Pulmonary artery endothelial cell (primary cell): Measurements from ENCODE around the gene PDYN. TPM values are rescaled to one million over a fixed set of nuclear protein-coding genes. Genes with fewer than 3 reads are reported as not detected.

Experiments used
- DNase-seq: peaks from one replicate; pipeline ENCODE4 v3.0.0-alpha.2; 2011; ENCODE audit warnings: low read depth, low spot score
- total RNA-seq: library from RNA; depleted of rRNA; stranded (reverse); fragments of >200 nt; gene quantifications from 2 replicates; pipeline ENCODE4 v1.2.3, GENCODE V29; 2014

Gene PDYN
- total RNA-seq, 1 donor from 2014 or later: not detected

DNA sequence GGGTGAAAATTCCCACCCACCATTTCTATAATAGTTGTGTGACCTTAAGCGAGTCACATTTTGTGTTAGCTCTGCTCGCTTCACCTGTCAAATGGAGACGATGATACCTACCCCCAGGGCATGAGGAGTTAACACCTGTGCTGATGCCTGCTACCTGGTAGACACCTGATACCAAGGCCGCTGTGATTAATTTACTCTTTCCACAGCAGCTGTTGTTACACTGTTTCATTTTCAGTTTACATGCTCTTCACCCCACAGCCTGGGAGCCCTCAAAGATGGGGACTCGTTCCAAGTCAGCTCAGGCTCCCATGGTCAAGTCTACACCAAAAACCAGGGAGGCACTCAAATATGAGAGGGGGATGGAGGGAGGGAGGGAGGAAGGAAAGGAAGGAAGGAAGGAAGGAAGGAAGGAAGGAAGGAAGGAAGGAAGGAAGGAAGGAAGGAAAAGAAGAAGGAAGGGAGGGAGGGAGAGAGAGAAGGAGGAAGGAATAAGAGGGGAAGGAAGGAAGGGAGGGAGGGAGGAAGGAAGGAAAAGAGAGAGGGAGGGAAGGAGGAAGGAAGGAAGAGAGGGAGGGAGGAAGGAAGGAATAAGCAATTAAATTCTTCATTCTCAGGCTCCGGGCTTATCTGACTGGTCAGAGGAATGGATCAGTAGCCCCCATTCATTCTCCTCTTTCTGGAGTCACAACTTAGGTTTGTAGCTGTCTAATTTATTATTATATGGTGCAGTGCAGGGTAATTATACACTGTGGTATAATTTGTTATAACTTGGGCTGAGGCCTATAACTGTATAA lies 40.9 kb downstream of the PDYN start:
- DNase-seq: no peak

GRCh38 chr20:1951436-1952115 lies 42.3 kb downstream of the PDYN start:
- no peak for DNase-seq

DNA sequence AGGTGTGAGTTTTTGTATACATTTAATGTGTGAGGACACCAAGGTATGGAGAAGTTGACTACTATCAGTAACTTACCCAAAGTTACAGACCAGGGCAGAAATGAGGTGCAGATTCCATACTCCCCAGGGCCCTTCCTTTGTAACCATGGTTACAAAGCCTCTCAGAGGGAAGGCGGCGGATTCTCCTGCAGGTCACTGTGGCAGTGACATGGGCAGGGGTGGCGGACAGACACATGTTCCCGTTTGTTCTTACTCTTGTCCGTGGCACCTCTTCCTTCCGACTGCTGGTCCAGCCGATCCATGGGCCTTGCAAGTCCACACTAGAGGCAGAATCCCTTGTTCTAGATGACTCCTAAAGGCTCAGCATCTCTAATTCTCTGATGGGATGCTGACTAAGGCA lies 43.0 kb downstream of the PDYN start:
- no peak for DNase-seq

- no peak for DNase-seq
Observed at GRCh38 chr20:1949347-1950100, 44.3 kb downstream of the PDYN start.

DNA sequence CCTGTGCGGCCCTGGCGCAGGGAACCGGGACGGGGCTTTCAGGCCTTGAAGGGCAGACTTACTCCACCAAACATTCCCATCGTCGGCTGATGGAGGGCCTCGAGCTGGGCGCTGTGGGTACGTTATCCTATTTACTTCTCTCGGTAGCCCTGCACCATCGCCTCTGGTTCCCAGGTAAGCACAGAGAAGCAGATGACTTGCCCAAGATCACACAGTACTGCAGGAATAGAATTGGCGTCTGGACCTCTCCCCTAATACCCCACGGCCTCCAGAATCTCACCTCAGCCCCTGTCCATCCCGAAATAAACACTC lies 46.4 kb downstream of the PDYN start:
- no peak for DNase-seq

GRCh38 chr20:1946762-1947534 lies 46.9 kb downstream of the PDYN start:
- DNase-seq: no peak

DNA sequence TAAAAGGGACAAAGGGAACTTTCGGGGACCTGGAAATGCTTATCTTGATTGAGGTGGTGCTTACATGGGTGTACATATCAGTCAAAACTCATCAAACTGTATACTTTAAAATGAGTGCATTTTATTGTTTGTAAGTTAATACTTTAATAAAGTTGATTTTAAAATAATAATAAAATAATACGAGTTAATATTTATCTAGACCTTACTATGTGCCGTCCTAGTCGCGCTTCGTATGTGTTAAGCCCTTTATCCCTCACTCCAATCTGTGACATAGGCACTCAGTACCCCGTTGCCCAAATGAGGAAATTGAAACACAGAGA lies 47.5 kb downstream of the PDYN start:
- DNase-seq: no peak

DNA sequence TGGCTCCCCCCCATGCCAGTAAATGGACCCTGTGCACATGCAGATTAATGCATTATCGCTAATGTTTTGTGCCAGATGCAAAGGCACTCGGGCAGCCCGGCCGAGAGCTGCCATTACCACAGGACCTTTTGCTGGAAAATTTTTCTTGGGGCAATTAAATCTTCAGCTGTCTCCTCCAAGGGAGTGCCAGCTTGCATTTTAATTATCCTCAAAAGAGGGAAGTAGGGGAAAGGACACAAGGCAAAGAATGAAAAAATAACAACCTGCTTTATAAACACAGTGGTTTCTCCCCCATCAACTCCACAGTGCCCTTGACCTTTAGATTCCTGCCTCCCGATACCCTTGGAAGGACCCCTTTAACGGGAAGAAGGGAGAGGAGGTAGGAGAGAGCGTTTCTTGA lies 48.2 kb downstream of the PDYN start:
- no peak for DNase-seq

- no peak for DNase-seq
Observed at GRCh38 chr20:1945134-1945618, 48.7 kb downstream of the PDYN start.

GRCh38 chr20:1944345-1945091 lies 49.3 kb downstream of the PDYN start:
- no peak for DNase-seq

DNA sequence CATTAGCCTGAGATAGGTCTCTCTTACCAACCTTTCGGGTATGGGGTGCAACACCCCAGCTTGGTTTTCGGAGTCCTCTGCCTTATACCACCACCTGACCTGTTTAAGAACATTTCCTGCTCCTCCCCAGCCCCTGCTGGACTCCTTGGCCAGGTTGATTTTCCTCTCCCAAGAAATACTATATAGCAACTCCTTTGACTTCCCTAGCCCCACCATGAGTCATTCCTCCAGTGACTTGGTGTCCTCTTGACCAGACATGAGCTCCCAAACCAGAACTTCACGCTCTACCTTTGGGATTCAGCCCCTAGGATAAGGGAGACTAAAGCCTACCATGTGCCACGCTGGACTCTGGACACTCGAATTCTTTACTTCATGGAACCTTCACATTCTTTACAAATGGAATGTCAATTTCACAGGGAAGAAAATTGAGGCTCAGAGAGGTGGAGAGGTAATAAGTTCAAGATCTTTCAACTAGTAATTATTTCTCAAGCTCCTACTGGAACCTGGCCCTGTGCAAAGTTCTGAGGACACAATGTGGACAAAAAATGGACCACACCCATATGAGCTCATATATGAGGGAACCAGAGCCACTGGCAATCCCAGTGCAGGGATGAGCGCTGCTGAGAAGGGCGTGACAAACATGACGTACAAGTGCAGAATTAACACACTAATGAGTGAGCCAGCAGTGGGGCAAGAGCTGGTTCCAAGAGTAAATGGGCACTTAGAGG lies 50.4 kb downstream of the PDYN start:
- DNase-seq: no peak

DNA sequence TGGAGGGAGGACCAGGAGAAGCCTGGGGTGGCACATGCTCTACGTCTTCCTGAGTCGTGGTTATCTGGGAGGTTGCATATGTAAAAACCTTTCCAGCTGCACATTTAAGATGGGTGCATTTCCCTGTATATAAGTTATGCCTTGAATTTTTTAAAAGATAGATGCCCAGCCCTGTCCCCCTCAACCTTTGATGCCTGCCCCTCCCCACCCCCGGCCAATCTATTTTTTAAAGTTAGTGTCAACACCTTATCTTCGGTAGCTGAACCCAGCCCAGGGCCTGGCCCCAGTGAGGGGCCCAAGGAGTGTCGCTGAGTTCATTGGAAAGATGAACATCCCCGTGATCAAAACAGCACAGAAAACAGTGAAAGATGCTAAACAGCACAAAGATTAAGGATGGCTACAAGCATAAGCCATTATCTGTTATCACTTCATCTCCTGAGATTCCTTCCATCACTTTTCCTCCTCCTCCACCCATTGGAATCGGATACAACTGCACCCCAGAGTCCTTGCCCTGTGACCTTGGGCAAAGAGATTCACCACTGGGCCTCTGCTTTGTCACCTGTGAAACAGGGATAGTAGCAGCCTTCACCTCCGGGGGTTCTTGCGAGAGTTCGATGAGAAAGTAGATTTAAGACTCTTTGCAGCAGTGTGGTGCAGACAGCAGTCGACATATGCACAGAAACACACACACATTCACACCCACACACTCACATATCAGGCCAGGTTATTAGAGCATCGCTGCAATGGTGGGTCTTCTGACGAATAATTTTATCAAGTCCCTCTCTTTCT lies 51.2 kb downstream of the PDYN start:
- DNase-seq: no peak

DNA sequence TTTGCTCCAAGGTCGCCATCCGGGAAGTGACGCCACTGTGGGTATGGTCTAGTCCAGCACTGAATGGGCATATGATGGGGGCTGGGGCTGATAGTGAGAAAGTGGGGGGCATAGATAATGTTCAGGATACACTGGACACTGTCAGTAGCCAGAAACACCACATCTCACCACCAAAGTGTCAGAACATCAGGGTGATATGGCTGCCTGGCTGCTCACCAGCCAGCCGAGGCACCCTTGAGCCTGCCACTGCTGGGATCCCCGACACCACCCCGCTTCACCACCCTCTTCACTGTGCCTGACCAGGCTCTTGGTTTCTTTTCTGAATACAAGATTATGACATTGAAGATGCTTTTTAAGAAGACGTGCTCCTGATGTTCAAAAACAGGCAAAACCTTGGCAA lies 51.8 kb downstream of the PDYN start:
- no peak for DNase-seq

DNA sequence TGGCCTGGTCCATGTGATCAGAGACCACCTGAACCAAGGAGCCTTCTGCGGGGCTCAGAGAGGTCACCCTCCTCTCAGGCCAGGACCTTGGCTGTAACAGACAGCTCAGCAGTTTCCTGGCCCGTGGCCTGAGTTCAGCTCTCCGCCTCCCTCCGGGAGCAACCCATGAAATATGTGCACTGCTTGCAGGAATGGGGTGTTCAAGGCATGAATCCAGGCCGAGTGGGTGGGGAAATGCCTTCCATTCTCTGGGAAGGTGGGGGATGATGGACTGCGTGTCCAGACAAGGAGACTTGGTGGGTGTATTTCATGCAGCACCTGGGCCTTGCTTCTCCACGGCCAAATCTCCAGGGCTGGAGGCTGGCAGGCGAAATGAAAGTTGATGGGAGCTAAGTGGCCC lies 52.6 kb downstream of the PDYN start:
- no peak for DNase-seq

- DNase-seq: no peak
Observed at GRCh38 chr20:1940581-1940980, 53.3 kb downstream of the PDYN start.

GRCh38 chr20:1939270-1939595 lies 54.6 kb downstream of the PDYN start:
- DNase-seq: no peak

DNA sequence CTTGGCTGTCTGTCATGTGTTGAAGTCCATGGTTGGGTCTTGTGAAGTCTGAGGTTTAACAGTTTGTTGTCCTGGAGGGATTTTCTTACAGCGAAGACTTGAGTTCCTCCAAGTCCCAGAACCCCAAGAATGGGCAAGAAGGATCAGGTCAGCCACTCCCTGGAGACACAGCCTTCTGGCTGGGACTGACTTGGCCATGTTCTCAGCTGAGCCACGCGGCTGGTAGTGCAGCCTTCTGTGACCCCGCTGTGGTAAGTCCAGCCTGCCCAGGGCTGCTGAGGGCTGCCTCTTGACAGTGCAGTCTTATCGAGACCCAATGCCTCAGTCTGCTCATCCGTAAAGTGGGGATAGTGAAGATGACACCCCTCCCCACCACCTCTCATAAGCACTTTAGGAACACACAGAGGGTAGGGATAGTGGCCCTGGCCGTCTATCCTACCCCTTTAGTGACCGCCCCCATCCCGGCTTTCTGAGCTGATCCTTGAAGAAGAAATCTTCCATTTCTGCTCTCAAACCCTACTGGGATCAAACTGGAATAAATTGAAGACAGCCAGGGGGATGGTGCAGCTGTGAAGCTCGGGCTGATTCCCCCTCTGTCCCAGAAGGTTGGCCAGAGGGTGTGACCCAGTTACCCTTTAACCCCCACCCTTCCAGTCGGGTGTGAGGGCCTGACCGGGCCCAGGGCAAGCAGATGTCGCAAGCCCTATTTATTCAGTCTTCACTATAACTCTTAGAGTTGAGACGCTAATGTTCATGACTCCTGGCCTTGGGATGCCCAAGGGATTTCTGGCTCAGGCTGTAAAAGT lies 55.2 kb downstream of the PDYN start:
- DNase-seq: no peak

GRCh38 chr20:1937316-1937976 lies 56.4 kb downstream of the PDYN start:
- DNase-seq: no peak
